HG02938 (cell line): ENCODE data around the gene LPP.
"Not testable (repeated sequence)": the region's sequence is repeated elsewhere in the genome, so short reads cannot be mapped to it uniquely, and the experiment has no call there.

Source experiments
- ATAC-seq: cut with Tn5 transposase; IDR thresholded peaks from one replicate; pipeline ENCODE4 v1.9.1; 2021; ENCODE audit warnings: mild to moderate bottlenecking, moderate library complexity; ENCODE audit not compliant: unreplicated experiment

LPP gene

DNA sequence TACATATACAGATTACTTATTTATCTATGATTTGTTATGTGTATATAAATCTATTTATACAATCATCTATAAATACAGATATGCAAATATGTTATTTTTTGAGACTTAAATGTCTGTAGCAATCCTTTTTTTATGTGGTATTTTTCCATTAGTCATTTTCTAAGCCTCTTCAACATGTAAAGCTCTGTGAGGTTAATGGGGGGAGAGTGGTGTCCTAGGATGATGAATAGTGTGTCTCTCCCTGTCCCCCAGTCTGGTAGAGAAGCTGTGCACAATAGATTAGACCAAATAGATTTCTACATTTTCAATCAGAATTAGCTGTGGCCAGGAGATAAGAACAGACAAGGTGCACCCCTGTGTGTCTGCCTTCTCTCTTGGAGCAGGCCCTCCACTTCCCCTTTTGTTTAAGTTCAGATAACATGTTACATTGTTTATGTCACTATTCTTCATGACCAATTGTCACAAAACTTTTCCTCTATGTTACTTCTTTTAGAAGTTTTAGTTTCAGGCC is 453.9 kb downstream of the LPP start:
- no peak for ATAC-seq

DNA sequence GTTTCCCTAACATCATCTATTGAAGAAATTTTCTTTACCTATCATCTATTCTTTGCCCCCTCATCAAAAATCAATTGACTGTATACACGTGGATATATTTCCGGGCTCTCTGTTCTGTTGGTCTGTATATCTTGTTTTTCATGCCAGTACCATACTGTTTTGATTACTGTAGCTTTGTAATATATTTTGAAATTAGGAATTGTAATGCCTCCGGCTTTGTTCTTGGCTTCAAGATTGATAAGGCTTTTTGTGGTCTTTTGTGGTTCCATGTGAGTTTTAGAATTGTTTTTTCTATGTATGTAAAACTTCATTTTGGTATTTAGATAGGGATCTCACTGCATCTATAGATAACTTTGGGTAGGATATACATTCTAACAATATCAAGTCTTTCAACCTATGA is 454.4 kb downstream of the LPP start:
- ATAC-seq = no peak

DNA sequence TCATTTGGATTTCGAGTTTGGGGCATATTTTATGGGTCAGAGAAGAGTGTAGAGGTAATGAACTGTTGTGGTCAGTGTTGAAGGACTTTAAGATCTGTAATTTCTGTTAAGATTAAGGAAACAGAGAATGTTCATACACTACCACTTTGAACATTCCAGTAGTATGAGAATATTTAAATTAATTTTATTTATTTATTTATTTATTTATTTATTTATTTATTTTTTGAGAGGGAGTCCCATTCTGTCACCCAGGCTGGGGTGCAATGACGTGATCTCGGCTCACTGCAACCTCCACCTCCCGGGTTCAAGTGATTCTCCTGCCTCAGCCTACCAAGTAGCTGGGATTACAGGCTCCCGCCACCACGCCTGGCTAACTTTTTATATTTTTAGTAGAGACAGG is 459.8 kb downstream of the LPP start:
- not testable (repeated sequence) for ATAC-seq

DNA sequence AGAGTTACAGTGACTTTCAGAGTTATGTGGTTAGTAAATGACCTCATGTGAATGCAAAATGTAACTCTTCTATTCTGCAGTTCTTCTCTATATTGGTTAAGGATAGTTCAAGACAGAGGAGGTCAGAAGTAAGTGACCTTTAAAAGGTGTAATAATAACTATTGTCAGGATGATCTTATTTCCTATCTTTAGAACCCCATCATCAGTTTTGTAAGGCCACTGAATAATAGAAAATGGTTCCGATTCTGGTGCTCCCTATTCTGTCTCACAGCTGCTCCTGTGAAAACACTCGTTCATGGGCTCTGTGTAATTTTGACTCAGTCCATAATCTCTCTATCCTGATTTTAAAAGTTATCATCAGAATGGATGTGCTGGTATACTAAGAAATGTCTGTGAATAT is 463.3 kb downstream of the LPP start:
- ATAC-seq = no peak

DNA sequence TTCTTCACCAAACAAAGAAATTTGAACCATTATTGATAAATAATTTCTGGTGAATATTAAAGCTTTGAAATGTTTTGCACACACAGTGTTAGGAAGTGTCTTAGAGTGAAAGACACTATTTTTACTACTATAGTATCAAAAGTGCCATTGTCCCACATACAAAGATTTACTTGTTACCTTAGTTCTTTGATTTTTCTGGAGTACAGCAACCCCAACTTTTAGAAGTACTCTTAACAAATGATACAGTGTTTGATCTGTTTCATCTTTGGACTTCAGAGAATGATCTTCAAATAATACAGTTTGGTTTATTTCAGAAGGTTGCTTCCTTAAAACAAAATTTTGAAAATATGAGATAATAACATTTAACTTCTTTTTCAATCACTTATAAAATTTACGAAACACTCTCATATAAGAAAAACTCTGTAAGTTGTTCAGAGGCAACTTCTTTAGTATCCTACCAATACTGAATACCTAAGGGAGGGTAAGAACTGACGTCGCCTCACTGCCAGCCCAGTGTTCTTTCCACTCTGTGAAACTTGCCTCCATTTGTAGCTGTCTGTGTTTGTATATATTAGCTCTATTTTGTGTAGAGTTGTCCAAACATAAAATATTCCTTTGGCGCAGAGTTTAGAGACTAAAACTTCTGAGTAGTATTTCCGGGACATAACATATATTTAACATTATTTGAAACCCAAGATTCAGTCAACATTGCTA is 464.2 kb downstream of the LPP start:
- no peak for ATAC-seq

DNA sequence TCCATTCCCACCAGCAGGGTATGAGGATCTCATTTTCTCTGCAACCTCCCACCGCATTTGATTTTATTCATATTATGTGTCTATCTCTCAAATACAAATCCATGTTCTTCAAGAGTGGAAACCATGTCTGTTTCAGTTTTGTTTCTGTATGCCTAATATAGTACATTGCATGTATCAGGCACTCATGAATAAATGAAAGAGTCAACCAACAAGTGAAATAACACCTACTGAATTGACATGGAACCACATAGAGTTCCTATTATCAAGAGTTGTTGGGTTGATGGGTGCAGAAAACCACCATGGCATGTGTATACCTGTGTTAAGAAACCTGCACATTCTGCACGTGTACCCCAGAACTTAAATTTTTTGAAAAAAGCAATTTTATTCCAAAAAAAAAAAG is 466.8 kb downstream of the LPP start:
- no peak for ATAC-seq

DNA sequence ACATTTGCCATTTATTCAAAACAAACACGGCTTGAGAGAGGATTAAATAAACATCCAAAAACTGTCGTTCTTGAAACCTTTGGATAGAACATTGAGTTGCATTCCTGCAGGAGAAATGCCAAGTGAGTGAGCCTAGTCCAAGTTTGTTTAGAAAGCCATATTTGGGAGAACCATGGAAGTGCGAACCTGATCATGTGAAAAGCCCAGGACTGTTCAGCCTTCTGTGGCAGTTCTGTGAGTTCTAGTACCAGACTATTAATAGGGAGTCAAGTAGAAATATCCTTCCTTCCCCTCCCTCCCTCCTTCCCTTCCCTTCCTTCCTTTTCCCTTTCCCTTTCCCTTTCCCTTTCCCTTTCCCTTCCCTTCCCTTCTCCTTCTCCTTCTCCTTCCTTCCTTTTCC is 470.4 kb downstream of the LPP start:
- no peak for ATAC-seq

DNA sequence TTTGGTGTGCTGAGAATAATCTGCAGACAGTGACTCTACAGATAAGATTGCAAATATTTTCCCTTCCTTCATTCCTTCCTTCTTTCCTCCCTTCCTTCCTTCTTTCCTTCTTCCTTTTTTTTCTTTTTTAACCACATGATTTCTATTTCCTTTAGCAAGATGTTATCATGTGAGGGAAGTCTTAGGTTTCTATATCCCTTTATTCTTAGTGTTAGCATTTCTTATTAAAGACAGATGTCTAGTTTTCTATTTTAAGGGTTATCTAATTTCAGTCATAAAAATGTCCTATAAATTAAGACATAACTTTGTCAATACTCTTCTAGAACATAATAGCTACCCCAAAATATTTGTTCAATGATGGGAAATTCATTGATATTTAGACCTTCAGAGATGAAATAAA is 470.9 kb downstream of the LPP start:
- no peak for ATAC-seq

DNA sequence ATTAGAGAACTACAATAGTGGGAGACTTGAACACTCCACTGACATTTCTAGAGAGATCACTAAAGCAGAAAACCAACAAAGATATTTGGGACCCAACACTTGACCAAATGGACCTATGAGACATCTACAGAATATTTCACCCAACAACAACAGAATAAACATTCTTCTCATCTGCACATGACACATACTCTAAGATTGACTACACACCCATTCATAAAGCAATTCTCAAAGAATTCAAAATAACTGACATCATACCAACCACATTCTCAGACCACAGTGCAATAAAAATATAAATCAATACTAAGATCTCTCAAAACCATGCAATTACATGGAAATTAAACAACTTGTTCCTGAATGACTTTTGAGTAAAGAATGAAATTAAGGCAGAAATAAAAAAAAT is 473.7 kb downstream of the LPP start:
- ATAC-seq = no peak

DNA sequence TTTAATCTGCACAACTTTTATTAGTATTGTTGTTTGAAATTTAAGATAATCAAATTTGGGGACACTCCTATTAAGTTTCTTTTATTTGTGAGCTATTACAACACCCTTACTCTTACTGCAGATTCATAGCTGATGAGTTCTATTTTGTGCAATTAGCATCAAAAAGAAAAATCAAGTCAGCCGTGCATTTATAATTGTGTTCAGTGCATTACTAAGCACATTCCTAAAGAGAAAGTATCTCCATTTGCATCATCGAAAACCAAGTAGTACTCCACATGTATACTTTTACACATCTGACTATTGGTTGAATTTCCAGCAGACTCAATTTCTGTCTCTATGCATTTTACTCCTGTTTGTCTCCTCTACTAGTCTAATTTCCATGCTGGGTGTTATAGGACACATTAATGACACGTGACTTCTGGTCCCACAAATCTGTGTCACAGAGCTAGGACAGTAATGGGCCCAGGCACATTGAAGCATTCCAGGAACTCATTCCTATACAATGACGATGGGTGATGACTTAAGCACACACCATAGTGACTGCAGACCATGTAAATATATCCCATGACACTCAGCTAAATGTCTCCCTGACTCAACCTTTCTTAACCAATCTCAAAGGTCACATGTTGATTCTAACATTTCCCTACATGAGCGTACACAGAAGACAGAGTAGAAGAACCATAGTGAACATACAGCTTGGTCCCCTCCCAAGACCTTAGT is 477.5 kb downstream of the LPP start:
- no peak for ATAC-seq

DNA sequence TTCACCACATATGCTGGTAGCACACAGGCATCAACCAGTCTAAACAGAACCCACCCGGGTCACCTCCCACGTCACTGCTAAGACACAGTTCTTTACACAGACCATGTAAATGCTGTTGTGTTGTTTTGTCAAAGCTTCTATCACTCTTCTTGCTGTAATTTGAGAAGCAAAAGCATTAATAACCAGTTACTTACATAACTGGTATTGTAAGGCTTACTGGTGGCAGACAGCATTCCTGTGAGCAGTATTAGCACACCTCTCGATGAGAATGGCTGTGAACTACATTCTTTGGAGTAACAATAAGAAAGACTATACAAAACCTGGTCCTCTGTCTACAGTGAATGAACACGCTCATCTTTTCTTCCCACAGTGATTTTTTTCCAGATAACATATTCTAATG is 479.2 kb downstream of the LPP start:
- ATAC-seq = no peak

DNA sequence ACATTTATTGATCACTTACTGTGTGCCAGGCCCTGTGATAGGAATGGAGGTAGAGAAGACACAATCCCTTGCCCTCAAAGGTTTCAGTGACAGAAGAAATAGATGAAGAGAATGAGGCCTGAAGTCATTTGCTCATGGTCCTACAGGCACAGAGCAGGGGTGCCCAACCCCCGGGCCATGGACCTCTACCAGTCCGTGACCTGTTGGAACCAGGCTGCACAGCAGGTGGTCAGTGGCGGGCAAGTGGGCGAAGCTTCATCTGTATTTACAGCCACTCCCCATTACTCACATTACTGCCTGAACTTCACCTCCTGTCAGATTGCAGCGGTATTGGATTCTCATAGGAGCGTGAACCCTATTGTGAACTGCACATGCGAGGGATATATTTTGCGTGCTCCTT is 480.3 kb downstream of the LPP start:
- no peak for ATAC-seq

DNA sequence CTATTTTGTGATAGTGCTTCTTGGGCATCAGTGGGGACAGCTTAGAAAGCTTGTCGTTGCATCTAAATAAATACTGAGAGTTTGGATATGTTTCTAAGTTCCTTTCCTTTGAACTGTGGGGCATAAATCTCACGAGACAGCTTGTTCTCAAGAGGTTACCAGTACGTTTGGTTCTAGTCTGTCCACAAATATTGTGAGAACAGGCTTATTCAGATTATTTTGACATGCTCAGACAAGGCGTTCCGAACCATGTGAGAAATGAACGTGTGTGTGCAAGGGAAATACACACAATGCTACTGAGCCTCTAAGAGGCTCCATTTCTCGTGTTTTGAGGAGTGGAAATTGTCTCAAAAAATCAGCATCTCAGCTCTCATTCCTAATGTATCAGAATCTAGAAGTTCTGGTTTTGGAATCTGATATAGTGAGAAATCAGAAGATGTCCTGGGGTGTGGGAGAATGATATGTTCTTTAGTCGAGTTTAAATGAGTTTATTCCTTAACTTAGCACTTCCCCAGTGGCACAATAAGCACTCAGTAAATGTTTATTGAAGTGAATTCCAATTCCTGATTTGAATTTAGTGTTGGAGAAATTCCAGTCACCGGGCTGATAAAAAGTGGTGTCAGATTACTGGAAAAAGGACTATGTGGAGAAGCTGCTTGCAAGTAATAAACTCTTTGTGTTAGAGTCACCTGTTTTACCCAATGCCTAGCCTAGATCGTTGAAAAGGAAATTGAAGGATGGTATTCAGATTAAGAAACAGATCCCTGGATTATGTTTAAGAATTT is 481.5 kb downstream of the LPP start:
- ATAC-seq = no peak

DNA sequence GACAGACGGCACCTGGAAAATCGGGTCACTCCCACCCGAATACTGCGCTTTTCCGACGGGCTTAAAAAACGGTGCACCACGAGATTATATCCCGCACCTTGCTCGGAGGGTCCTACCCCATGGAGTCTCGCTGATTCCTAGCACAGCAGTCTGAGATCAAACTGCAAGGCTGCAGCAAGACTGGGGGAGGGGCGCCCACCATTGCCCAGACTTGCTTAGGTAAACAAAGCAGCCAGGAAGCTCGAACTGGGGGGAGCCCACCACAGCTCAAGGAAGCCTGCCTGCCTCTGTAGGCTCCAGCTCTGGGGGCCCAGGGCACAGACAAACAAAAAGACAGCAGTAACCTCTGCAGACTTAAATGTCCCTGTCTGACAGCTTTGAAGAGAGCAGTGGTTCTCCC is 482.3 kb downstream of the LPP start:
- not testable (repeated sequence) for ATAC-seq

DNA sequence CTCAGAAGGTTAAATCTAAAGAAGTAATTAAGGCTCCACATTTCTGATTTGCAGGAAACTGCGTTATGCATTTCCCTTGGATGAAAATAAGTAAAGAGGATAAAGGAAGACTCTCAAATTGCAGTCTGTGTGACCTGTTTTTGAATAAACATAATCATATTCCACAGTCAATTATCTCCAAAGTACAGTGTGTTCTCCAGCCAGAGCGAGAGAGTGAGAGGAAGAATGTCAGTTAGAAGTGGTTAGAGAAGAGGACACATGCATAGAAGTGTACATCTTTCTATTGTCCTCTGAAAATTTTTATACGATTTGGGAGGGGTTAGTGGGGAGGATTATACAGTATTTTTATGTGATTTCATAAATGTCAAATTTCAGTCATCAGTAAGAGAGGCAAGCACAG is 487.1 kb downstream of the LPP start:
- no peak for ATAC-seq

DNA sequence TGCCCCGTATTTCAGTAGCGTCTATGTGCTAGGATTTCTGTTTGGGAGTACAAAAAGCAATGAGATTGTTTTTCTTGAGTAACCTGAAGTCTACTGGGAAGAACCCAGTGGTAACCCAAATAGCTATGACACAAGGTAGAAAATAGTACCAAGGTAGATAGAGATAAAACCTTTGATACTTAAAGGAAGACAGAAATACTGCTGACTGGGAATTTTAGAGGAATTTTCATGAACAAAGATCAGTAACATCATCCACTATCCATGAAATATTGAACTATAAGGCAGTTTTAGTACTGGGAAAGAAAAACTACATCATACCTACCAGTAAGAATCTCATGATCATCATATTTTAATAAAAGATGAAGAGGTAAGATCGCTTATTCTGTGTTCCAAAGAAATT is 489.8 kb downstream of the LPP start:
- no peak for ATAC-seq

DNA sequence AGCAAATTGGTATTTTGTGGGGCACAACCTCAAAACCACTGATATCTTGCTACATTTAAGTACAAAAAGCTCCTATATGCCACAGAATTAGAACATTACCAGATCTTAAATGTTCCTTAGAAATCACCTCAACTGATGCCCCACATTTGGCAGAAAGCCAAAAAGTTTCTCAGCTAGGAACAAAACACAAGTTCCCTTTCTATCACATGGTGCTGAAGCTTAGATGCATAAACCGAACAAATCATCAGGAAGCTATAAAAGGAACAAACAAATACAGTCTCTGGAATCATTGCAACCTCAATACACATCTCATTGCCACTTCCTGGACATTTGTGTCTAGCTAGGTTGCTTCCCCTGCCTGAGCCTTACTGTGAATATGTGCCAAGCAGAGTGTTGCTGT is 492.6 kb downstream of the LPP start:
- ATAC-seq = no peak

DNA sequence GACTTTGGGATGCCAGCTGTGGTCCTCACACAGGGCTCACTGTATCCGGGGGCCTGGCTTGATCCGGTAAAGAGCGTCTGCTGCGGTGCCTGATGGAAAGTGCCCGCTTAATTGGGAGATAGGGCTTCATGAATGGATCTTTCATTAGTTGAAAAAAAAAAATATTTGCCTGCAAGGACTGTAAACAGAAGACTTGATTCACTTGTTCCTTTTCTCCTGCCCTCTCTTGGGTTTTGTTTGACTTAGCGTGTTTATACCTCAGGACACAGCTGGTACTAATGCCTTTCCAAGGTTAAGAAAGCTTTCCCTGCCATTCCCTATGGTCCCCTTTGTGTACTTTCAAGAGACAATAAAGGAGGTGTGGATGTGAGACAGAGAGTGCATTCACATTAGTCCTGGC is 493.3 kb downstream of the LPP start:
- no peak for ATAC-seq

DNA sequence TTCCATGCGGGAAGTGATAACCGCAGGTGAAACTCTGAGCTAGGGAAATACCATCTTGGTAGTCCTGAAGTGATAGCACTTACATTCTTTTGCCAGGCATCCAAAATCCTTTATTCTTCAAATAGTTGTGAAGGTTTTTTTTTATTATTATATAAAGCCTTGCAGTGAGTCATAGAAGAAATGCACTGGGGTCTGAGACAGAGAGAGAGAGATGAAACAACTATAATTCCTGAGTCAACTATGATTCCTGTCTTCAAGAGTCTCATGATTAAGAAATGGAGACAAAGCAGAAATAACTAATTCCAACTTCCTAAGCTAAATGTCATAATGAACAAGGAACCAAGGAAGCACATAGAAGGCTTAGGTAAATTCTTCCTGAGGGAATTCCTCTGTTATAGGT is 495.6 kb downstream of the LPP start:
- no peak for ATAC-seq

DNA sequence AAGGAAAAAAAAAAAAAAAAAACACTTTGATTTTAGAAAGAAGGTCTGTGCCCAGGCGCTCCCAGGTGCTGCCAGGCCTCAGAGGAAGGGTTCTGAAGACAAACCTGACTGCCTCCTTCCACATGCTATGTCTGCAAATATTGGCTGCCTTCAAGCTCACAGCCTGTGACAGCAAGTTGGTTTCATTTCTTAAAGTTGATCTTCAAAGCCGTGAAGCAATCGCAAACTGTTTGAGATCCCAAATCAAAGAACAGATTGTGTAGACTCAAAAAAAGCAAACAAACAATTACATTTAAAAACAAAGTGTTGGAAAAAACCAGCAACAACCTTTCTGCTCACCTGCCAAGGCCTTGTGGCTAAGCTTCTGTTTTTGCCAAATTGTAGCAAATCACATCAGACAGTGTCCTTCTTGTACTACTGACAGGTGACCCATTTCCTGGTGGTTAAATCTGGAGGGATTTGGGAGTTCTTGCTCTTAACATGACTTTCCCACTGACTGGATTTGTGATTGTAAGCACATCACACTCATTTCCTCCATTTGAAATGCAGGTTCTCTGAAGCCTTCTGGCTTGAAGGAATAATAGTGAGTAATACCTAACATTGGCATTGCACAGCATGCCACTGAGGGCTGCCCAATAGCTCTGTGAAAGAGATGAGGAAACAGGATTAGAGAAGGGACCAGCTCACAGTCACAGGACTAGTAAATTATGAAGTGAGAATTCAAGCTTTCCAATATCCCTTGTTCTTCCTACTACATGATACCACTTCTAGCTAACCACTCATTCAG is 502.4 kb downstream of the LPP start:
- ATAC-seq = no peak

DNA sequence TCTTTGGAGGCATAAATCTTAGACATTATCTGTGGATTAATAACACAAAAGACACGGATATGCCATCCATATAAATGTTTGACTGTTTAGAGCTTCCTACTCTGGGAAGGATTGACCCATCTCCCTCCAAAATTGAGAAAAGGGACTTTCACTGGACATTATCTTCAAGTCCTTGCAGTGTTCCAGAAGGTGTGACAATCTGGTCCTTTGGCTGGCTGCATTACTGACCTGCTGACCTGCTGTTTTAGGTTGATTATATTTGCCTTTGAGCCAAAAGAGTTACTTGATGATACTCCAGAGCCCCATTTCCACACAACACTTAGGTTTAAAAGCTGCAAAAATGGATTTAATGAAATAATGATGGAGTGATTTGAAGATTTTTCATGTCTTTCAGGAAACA is 504.6 kb downstream of the LPP start:
- no peak for ATAC-seq
